Stimulated activated CD4-positive, alpha-beta T cell treated with anti-CD3 and anti-CD28 coated beads, TNF-alpha, amount 100 ng/mL, for 48 hours (primary cell): Measurements from ENCODE around the gene SKAP1.

Experiments used
- DNase-seq, 3 donors: peaks; one replicate each; pipeline ENCODE4 v3.0.0-alpha.2; 2020; ENCODE audit warnings: low read depth in 3 of 3

Gene SKAP1

DNA sequence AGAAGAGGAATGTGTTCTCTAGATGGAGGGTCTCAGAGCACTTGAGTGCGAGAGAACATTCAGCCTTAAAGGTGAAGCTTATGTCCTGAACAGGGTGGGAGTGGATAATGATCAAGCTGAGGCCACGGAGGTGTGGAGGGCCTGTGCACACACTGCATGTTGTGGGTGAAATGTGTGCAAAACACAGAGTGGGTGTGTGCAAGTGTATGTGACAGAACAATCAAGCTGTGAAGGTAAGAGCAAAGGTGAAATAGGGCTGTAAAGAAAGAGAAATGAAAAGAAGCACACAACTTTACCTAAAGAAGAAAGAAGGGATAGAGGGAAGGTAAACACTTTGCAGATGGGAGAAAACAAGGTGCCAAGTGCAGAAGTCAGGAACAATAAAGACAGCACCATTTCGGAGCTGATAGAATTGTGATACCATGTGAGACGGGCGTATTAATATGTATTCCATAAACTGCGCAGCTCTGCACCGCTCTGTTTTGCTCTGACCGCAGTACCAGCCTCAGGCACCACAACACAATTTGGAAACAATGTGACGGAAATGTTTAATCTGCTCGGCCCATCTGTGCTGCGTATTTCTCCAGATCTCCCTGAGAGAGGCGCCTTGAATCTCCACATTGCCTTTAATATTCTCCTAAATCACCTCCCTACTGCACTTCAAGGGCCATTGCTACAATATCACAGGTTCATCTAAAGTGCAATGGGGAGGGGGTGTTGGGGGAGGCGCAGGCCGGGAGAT is 281.8 kb downstream of the SKAP1 start:
- no peak for DNase-seq

DNA sequence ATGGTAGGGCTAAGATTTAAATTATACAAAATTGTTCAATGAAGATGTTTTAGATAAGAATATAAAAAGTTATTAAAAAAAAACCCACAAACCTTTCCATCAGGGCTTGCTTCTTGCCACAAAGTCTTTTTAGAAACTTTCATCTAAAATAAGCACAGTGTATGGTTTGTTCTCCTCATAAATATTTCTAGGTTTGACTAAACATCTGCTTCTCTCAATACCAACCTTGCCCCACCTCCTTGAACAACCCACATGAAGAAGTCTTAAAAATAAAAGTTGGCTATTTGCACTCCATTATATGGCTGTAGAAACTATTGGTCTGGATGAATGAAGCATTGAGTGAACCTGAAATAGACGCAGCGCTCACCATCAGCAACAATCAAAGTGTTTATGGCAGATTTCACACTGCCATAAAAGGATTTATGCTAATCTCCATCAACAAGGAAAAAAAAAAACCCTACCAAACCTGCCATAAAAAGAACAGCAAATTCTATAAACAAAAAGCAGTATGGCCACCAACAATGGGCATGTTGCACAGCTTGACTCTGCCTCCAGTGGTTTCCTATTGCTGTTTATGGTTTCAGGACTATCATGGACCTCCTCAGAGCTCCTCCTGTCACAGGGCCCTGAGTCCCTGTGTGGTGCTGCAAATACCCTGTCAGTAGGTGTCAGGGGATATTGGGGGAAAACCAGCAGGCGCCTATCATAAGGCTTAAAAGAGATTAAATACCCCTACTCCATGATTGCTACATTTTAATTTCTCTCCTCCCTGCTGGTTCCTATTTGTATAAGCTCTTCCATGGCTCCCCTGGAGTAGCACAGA is 284.8 kb downstream of the SKAP1 start:
- DNase-seq = no peak

DNA sequence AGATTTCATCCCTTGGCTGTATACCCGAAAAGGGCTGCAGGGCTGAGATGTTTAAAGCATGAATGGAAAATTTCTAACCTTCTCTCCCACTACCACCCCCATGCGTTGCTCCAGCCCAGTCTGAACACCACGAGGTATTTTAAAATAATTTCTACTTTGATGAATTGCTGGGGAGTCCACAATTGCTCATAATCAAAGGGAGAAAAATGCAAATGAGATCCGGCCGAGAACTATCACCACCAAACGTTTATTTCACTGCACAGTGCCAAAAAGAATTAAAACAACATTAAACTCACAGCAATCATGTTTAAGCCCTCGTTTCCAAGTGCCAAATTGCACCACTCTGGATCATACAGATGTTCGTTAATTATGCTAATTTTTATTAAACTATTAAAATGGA is 285.8 kb downstream of the SKAP1 start:
- no peak for DNase-seq

DNA sequence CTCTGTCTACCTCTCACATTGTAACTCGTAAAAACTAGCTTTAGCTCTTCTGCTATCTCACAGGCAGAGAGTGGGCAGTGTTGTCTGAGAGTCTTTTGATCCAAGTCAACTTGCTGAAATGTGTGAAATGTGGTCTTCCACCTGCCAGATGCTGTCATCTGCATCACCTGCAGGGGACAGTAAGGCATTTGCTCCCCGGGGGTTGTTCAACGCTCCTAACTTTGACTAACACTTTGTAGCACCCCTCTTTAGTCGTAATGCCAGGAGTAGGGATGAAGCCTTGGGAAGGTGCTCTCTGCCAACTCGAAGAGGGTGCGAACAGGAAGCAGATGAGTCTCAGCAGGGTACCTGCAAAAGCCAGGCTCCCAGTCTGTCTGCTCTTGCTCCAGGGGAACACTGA is 286.4 kb downstream of the SKAP1 start:
- no peak for DNase-seq

DNA sequence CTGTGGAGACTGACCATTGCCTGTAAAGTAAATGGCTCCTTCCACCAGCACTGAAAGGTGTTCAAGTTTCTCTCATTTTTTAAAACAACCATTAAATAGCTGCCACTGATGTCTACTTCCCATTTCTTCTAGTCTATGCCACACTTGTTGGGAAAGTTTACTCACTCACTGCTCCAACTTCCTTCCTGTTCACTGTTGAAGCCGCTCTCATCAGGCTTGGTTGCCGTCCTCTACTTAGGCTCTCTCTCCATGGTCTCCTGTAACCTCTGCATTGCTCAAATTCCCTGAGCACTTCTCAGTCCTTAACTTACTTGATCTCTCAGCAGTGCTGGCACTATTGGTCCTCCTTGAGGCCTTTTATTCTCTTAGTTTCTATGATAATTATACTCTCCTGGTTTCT is 290.1 kb downstream of the SKAP1 start:
- DNase-seq = no peak

DNA sequence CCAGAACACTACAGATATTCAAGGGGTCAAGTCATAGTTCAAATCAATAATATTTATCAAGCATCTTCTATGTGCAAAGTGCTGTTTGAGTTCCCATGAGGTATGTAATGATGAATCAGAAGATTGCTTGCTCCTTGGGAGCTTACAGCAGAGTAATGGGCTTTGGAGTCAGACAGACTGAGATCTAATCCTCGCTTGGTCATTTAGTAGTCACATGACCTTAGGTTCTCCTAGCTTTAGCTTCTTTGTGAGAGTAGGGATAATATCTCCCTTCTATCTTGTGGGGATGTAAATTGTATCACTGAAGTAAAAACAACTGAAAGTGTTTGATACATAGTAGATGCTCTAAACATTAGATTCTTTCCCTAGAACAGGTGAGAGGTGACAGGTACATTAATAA is 292.4 kb downstream of the SKAP1 start:
- DNase-seq = no peak

DNA sequence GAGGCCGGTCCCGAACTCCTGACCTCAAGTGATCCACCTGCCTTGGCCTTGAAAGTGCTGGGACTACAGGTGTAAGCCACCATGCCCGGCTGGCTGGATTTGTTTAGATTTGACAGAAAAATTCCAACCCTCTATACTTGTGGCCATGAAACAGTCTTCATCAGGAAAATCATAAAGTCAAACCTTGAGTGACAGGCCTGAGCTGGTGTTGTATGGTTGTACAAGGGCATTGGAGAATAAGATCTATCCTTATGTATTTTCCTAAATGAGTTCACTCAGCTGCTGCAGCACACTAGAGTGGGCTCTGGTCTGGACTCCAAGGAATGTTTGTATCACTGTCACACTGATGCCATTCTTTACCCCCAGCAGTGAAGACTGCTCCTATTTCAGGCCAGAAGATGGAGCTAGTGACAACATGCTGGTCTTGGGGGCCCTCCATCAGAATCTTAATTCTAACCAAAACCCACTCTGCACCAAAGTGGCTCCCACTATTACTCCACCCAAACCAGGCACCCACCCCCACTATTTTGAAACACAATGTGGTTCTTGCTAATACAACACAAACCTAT is 295.0 kb downstream of the SKAP1 start:
- DNase-seq = no peak

DNA sequence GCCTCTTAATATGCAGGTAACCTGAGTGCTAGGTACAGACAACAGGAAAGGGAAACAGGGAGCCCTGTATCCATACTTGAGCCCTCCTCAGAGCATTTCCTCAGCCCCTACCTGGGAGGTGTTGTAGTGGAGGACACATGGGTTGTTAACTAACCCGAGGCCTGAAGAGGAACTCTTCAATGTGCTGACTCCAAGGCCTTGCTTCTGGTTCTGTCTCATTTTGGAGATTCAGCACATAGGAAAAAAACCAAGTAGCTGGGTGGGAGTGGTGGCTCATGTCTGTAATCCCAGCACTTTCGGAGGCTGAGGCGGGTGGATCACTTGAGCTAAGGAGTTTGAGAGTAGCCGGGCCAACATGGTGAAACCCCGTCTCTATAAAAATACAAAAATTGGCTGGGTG is 297.6 kb downstream of the SKAP1 start:
- DNase-seq = no peak

DNA sequence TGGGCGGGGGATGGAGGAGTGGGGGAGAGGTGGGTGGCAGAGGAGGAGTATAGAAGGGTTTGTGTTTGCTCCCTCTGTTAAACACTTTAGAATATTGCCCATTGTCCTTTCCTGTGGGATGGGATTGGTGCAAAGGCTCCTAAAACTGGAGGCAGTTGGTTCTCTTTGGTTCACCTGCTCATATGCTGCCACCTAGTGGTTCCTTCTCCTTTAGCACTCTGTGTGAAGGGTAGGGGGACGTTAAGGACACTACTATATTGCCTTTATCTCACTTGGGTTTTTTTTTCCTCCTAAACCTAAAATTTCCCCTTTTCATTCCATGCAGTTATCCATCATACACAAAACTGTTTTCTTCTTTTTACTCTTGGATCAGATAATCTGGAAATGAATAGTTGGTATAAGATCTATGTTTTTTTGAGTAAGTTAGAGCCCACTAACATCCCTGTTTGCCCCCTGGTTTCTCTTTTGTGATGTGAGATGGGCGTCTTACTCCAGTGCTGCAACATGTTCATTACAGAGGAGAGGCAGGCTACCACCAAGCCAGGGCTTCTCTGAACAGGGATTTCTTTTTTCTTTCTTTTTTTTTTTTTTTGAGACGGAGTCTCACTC is 298.7 kb downstream of the SKAP1 start:
- peak in 2 of 3 donors; percentile 26 to 53 for DNase-seq

DNA sequence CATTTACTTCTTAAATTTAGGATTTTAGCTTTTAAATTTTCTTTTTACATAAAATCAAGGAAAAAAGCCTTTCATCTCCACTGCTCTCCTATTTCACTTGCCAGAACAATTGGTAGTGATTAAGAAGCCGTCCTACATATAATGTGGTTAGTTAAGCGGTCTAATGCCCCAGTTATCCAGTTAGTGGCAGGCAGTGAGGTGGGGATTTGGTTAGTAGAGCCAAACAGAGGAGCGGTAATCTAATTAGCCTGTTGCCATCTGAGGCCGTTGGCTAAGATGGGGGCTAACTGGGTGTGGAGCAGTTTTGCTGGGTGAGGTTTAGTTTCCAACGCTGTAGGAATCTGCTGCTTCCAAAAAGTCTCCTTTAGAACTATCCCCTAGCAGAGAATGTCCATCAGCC is 300.0 kb downstream of the SKAP1 start:
- no peak for DNase-seq

DNA sequence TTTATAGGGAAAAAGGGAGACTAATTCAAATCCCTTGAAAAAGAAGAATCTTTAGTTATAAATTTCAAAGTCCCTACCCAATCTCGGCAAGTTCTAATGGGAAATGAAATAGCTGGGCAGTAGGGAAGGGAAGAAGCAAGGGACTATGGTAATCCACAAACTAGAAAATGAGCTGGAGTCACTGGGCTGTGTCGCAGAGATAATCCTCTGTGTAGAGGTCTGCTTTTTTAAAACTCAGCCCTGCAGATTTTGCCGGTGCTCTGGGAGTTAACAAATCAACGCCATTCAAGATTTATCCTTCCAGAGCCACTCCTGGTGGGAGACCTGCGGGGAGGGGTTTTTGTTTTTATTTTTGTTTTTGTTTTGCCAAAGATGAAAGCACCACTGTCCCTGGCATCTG is 301.6 kb downstream of the SKAP1 start:
- DNase-seq = no peak

DNA sequence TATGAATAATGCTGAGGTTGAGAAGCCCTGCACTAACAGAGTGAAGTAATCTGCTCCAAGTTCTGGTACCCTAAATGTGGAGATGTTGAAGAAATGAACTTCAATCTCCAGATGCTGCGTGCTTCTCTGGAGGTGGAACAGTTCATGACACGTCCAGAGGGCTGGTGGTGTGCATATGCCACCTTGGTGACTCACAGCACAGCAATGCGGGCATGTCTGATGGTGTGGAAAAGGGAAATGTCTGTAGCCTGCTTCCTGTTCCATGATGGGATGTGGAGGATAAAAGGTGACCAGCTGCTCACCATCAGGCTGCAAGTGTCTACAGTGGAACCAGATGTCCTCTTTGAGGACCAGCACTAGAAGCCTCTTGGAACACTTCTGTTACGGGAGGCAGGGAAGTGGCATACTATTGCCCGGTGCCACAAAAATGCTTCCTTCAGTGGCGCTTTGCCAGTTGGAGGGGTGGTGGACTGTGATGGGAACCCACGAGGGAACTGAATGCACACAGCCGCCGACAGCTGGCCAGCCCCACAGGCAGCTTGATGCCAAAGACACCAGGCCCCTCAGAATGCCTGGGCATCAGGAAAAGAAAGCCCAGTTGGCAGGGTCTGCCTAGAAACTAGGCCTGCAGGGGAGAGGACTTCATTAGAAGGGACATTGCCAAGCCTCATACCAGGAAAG is 302.5 kb downstream of the SKAP1 start:
- DNase-seq = no peak

DNA sequence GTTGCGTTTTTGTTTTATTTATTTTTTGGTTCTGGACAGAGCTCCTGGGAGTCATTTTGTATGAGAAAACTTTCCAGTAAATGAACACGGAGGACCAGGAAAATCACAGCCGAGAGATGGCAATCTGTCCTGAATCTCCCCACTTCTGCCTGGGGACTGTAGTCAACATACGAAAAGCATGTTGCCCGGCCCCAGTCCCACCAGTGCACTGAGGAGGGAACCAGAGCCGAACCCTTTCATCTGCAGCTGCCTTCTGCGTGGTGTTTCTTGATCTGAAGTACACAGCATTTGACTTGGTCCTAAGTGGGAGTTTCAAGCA is 303.5 kb downstream of the SKAP1 start:
- DNase-seq = no peak

DNA sequence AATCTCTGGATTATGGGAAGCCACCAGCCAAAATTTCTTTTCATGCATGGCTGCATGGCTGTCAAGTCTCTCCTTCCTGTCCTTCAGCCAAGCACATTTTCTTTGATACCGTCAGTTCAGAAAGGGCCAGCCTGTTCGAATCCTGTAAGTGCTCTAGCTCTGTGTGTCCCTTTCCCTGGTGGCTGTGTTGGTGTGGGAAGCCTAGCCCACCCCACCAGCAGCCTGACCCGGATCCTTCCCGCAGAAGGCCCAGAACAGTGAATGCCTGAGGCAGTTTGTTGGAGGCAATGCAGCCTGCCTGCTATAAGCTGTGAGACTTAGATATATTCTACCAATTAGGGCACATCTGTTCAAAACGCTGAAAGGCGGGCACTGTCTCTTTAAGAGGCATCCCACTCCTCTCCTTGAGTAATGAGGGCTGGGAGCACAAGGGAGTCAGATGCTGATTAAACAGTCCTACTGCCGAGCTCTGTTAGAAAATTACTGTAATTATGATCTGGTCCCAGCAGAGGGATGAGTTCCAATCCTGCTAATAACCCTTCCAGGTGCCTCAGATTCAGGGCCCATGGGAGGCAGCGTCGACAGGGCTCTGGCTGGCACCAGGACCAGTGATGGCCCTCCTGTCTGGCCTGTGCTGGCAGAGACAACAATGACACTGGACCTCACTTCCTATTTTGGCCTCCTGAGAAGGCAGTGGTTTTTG is 304.0 kb downstream of the SKAP1 start:
- no peak for DNase-seq

DNA sequence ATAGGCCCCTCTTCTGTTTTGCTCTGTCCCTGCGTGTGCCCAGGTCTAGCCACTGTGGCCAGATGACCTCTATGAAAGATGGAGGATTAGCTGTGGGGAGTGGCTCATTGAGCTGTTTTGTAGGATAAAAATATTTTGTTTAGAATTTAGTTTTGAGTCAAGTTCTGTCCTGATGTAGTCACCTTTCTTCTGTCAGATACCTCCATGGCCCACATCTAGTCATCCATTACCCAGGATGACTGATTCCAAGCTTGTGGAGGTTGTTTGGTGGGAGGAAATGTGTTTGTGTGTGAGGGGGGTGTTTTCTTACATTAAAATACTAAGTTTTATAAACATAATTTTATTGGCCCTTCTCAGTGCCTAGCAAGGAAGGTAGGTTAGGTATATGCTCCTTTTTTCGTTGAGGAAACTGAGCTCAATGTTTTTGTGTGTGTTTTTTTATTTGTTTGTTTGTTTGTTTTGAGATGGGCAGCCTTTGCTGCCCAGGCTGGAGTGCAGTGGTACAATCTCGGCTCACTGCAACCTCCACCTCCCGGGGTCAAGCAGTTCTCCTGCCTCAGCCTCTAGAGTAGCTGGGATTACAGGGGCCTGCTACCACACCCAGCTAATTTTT is 306.1 kb downstream of the SKAP1 start:
- DNase-seq = no peak

DNA sequence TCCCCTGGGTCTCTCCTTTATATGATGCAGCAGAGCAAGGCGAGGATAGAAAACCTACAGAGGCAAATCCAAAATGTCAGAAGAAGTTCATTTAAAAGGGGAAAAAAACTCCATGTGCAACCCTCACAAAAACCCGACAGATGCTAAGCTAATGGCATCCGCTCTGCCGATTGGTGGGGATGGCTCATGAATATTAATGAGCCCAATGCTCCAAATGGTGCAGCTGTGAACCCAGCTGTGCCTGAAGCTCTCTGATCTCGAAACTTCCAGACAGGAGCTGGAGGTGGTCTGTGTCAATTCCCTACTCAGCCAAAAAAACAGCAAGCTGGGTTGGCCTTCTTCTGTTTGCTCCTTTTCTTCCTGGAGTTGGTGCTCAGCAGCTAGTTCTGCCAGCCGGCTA is 306.9 kb downstream of the SKAP1 start:
- no peak for DNase-seq

DNA sequence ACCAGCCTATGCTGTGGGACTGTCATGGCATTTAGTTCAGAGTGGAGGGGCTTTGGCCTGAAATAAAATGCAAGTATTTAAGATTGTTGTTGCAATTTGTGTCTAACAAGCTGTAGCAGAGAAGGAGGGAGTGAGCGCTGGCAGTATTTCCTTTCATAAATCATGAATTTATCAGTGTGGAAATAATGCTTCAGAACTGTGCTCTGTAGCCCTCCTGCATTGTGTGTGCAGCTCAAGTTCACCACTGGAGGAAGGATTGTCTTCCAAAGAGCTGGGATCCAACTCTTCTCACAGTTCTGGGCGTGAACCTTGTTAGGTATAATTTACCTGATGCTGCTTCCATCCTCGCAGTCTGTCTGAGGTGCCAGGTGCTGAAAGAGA is 307.4 kb downstream of the SKAP1 start:
- no peak for DNase-seq

DNA sequence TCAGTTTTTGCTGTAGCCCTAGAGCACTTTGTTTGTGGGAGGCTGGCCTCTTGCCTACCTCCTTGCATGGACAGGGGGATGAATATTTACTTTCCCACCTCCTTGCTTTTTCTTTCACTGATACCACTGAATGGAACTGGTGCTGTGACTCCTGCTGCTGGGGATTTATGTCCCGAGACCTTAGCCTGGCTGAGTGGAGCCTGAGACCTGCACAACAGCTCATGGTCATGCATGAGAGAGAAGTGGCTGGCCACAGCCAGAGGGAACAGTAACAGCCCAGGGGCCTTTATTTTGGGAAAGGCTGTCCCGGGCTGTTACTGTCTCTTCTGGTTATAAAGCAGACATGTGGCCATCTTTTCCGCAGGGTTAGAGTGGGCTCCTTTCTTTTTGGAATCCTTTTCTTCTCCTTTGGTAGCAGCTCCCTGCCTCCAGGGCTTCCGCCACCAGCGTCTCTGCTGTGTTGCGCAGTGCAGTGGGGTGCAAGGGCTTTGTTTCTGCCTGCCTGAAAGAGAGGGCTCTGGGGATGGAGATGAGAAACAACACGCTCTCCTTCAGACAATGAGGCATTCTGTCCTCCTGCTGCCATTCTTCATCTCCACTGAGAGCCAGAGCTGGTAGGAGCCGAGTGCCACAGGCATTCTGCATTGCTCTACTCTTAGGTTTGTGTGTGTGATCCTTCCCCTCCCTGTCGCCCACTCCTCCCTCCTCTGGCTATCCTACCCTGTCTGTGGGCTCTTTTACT is 307.9 kb downstream of the SKAP1 start:
- DNase-seq = no peak

DNA sequence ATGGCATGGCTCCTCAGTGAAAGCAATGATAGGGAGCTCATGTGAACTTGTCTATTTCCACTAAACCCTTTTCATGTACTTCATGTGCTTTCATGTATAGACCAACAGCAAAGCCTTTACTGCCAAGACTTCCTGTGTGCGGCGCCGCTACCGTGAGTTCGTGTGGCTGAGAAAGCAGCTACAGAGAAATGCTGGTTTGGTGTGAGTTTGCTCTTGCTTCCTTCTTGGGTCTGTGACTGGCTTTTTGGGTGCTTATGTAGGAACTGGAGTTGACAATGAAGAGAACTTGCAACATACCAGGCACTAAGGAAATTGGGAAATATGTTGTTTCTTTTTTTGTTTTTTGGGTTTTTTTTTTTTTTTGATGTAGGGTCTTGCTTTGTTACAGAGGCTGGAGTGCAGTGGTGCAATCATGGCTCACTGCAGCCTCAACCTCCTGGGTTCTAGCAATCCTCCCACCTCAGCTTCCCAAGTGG is 316.8 kb downstream of the SKAP1 start:
- no peak for DNase-seq

DNA sequence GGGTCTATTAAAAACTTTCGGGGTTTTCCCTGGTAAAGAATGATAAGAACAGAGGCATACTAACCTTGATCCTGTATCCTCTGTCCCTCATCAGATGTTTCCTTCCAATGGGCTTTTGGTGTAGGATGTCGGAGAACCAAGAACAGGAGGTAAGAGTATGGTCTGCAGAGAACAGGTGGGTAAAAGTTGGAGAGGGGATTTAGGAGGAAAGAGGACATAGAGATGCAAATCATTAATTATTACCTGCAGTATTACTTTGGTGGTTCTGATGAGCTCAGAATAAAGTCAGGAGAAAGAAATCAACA is 318.1 kb downstream of the SKAP1 start:
- DNase-seq = no peak

DNA sequence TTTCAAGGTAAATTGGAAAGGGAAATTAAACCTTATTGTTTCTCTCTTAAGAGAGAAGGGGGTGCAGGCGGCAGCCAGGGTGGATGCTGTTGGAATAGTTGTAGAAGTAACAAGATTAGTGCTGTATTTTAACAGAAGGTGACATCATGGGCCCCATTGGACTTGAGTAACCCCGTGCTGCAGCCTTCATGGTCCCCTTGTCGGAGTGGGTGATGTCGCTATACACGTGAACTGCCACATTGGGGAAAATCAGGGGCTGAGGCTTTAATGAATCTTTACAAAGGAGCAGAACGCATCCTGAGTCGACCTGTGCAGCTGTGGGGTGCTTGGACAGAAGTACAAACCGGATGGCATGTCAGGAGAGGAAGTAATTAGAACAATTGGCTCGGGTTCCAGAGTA is 319.3 kb downstream of the SKAP1 start:
- DNase-seq = no peak
